HUES64 (cell line): ENCODE results near the gene SRGAP2C. TPM values are rescaled to one million over a fixed set of nuclear protein-coding genes. Genes with fewer than 3 reads are reported as not detected.
"Not testable (repeated sequence)": the region's sequence is repeated elsewhere in the genome, so short reads cannot be mapped to it uniquely, and the experiment has no call there.

ENCODE experiments used
- H3K27ac ChIP-seq: 2 replicates; pipeline ENCODE4 v1.7.0; 2013; ENCODE audit warnings: low read depth, low read length, inconsistent platforms
- H3K27me3 ChIP-seq: 2 replicates; pipeline ENCODE4 v1.6.1; 2013; ENCODE audit warnings: mild to moderate bottlenecking, low read length; ENCODE audit not compliant: insufficient read depth
- H3K36me3 ChIP-seq: 2 replicates; pipeline ENCODE4 v1.6.1; 2013; ENCODE audit warnings: mild to moderate bottlenecking, low read length; ENCODE audit not compliant: insufficient read depth
- H3K4me1 ChIP-seq: 2 replicates; pipeline ENCODE4 v1.6.1; 2013; ENCODE audit warnings: mild to moderate bottlenecking, low read length, moderate library complexity; ENCODE audit not compliant: insufficient read depth
- H3K4me3 ChIP-seq: 2 replicates; pipeline ENCODE4 v1.5.1; 2013; ENCODE audit warnings: mild to moderate bottlenecking, low read length, moderate library complexity
- H3K9ac ChIP-seq: 2 replicates; pipeline ENCODE4 v1.6.1; 2013; ENCODE audit warnings: mild to moderate bottlenecking, low read depth, low read length
- H3K9me3 ChIP-seq: 2 replicates; pipeline ENCODE4 v1.6.1; 2013; ENCODE audit warnings: low read depth, low read length; ENCODE audit not compliant: insufficient read depth
- WGBS: fragments of 150-250, 120-280 bp; methylation state at CpG from one replicate; pipeline ENCODE4 v1.1.7; 2013; ENCODE audit warnings: missing lambda C conversion rate; 5-methylcytosine and 5-hydroxymethylcytosine counted together
- polyA plus RNA-seq, 2 experiments: library from polyadenylated mRNA; stranded (reverse); fragments of 50-300 nt; gene quantifications; one replicate each; pipeline ENCODE4 v1.2.3, GENCODE V29; 2013

Gene SRGAP2C
- polyA plus RNA-seq (2013, experiment 1 of 2) = 6.7 TPM
- polyA plus RNA-seq (2013, experiment 2 of 2) = 10.4 TPM

DNA sequence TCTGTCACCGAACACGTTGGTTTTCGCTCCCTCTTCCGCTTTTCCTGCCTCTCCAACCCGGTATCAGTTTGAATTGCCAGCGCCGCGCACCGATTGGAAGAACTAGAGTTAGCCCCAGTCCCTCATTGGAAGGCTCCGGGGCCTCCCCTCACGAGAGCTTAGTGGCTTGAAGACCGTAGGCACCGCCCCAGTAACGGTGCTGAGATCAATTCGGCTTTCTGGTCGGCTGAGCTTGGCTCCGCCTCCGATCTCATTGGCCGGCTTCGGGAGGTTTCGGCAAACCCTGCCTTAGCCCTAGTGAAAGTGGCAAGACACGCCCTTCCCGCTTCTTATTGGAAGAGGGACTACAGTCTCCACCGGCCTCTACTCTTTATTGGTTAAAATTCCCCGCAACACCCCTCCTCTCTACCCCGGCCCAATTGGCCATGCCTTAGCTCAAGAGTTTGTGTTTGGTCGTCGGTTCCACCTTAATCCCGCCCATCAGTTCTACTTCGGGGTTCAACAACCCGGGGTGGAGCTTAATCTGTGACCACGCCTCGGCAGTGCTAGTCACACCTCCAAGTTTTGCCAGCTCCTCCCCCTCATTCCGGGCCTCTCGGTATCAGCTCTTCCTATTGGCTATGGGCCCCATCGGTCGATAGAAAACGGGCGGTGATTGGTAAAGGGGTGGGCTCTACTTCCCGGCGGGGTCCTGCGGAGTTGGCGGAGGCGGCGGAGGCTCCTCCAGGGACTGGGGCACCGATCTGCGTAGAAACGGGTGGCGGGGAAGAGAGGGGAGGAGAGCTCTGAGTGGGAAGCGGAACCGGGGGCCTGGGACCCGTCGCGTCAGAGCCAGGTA, at the start of gene SRGAP2C, which contains the start of gene FAM72B:
TSS of gene SRGAP2C (plus strand) at position 686 of the 838 bp plus-strand sequence. CDS start 2,472 bp downstream, outside the sequence.
TSS of gene FAM72B (minus strand) at position 51 of the 838 bp plus-strand sequence. CDS start 851 bp downstream, outside the sequence.
- H3K4me3 ChIP-seq = peak within 1 kb of the TSS; percentile 56
- H3K27ac ChIP-seq = peak within 1 kb of the TSS; percentile 64; the same call in 1 of the 2 replicates
- WGBS = 0% methylated on average over 31 of the region's 54 CpGs
- H3K9ac ChIP-seq, H3K36me3 ChIP-seq, H3K27me3 ChIP-seq, H3K9me3 ChIP-seq, H3K4me1 ChIP-seq: not testable (repeated sequence)

DNA sequence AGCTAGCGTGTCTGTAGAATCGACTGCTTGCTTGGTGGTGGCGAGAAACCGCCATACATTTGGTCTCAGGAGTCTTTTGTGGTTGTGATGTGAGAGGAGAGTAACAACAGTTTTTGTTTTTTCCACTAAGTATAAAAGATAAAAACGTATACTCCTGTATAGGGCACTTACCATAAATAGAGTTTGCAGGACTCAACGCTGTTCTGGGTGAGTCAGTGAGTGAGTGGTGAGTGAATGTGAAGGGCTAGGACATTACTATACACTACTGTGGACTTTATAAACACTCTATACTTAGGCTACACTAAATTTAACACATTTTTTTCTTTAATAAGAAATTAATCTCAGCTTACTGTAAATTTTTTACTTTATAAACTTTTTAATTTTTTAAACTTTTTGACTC, 44.4 kb upstream of the SRGAP2C start:
- H3K4me3 ChIP-seq, H3K27me3 ChIP-seq, H3K36me3 ChIP-seq, H3K27ac ChIP-seq, H3K9me3 ChIP-seq, H3K4me1 ChIP-seq, H3K9ac ChIP-seq: not testable (repeated sequence)
- no CpG with 5 or more reads among the region's 6 CpGs for WGBS

DNA sequence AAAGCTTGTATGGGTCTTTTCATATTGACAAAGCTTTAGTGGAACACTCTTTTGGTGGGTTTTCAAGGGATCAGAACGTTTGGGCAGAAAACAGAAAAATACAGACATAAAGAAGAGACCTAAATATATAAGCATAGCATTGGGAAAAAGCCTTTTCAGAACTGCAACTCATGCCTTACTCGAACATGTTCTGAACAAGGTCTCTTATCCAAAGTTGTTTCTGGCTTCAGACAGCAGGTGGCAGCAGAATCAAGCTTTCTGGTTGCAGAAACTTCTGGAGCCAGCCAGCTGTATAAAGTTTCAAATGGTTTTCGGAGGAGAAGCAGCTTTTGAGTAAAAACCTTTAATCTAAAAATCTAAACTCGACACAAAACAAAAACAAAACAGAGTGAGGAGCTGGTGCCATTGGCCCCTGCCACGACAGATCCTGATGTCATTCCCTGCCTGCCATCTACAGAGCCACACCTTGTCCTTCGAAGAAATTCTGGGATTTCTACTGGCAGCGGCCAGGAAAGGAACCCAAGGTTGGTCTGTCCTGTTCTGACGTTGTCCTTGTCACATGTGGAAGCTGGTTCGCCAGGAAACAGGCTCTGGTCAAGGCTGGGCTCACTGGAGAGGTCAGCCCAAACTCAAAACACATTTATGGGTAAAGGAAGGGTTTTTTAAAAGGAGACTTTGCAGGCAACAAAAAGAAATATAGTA, 36.1 kb upstream of the SRGAP2C start:
- not testable (repeated sequence) for H3K36me3 ChIP-seq, H3K4me1 ChIP-seq, H3K4me3 ChIP-seq, H3K27ac ChIP-seq, H3K9ac ChIP-seq, H3K9me3 ChIP-seq, H3K27me3 ChIP-seq
- WGBS = no CpG with 5 or more reads among the region's 9 CpGs

DNA sequence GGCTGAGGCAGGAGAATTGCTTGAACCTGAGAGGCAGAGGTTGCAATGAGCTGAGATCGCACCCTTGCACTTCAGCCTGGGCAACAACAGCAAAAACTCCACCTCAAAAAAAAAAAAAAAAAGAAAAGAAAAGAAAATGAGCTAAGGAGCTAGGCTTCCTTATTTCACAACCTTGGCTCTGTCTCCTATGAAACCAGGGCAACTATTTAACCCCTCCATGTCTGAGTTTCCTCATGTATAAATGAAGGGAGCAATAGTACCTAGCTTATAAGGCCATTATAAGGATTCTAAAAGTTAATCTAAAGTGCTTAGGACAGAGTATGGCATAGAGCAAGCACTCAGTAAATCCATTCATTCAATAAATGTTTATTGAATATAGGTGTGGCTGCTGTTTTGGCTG, 33.5 kb upstream of the SRGAP2C start:
- H3K27me3 ChIP-seq, H3K9me3 ChIP-seq, H3K27ac ChIP-seq, H3K4me3 ChIP-seq, H3K9ac ChIP-seq, H3K36me3 ChIP-seq, H3K4me1 ChIP-seq: not testable (repeated sequence)
- no CpG with 5 or more reads among the region's 1 CpG for WGBS

DNA sequence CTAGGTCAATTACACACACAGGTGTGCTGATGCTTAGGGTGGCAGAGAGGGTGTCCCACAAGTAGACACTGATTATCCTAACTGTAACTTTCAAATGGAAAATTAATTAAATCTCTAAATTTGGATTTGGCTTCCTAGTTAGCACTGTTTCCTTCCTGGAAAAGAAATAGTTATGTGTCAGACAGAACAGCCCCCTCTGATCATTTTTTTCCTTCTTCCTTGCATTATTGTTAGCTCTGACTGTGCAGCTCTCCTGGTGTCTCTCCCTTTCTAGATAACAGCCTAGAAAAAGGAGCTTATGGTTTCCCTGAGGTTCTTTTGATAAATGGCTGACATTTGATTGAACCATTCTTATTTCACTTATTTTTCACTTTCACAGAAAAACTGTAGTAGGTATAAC, 32.0 kb upstream of the SRGAP2C start:
- H3K4me3 ChIP-seq, H3K9me3 ChIP-seq, H3K4me1 ChIP-seq, H3K27ac ChIP-seq, H3K9ac ChIP-seq, H3K36me3 ChIP-seq, H3K27me3 ChIP-seq: not testable (repeated sequence)

DNA sequence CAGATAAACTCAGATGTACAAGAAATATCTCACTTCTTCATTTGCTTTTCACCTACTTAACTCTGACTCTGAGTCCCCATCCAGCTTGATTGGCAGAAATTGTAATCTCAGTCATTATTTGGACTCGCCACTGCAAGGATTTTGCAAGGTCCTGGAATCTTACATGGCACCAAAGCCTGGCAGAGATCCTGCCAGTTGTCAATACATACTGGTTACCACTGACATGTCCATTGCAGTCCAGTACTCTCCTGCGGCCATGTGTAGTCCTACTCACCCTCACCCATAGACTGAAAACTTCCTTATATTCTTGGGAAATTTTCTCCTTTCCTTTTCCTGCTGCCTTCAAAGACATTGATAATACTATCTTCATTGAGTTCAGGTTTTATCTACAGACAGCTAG, 30.0 kb upstream of the SRGAP2C start:
- 95% methylated on average over 1 of the region's 2 CpGs for WGBS
- H3K4me1 ChIP-seq, H3K27me3 ChIP-seq, H3K27ac ChIP-seq, H3K36me3 ChIP-seq, H3K9me3 ChIP-seq, H3K9ac ChIP-seq, H3K4me3 ChIP-seq: not testable (repeated sequence)

DNA sequence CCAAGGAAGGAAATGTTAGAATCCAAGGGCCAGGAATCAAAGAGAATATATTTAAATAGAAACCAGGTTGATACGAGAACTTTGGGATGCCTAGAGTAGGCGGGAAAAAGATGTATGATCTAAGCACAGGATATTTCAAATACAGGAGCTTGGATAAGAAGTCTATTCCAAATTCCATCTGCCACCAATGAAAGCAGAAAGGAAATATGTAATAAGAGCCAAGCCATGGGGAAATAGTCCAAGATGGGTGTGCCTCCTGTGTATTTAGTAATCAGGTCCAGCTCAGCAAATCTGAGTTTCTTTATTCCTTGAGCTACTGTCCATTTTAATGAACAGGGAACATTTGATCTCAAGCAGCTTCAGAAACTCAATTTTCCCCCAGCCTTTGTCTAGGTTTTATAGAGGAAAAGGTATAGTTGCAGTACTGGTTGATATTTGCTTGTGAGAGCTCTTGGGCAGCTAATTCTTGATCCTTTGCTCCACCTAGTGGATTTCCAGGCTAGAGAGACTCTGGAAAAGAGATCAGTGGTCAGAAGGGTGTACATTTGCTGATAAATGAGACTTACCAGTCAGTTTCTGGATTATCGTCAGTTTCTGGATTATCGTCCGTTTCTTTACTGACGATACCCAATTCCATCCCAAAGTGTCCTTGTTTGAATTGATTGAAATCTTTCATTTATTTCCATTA, 29.0 kb upstream of the SRGAP2C start:
- 92% methylated on average over 5 of the region's 6 CpGs for WGBS
- H3K36me3 ChIP-seq, H3K27ac ChIP-seq, H3K9ac ChIP-seq, H3K9me3 ChIP-seq, H3K4me3 ChIP-seq, H3K4me1 ChIP-seq, H3K27me3 ChIP-seq: not testable (repeated sequence)

DNA sequence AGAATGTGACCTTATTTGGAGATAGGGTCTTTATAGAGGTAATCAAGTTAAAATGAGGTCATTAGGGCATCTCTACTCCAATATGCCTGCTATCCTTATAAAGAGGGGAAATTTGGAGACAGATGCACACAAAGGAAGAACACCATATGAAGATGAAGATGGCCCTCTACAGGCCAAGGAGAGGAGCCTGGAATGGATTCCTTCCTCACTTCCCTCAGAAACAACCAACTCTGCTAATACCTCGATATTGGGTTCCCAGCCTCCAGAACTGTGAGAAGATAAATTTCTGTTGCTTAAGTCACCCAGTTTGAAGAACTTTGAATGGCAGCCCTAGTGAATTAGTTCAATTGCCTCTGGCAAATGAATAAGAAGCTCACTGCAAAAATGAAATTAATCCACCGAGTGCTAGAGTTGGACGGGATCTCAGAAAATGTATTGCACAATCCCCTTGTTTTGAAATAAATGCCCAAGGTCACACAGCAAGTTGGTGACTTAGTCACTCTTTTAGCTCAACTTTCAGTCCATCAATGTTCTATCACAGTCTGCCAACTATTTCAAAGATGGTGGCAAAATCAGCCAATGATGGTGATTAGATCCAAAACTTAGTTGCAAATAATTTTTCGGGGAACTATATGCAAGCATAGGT, 27.7 kb upstream of the SRGAP2C start:
- not testable (repeated sequence) for H3K4me1 ChIP-seq, H3K9ac ChIP-seq, H3K27ac ChIP-seq, H3K27me3 ChIP-seq, H3K4me3 ChIP-seq, H3K9me3 ChIP-seq, H3K36me3 ChIP-seq
- no CpG with 5 or more reads among the region's 4 CpGs for WGBS

DNA sequence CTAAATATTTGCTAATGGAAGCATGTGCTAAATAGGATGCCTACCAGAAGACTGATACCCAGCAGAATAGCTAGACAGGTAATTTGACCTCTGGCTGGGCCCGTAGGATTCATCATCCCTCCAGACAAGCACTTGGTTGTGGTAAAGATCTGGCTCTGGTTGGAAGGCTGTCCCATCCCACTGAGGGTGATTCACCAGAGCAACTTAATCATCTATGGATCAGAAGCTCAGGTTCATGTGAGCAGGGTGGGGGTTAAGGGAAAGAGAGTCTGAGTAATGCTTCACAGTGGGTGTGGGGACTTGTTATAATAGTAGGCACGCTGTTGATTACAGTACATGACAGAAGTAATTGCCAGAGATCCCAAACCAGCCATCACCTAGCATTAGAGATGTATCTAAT, 27.2 kb upstream of the SRGAP2C start:
- not testable (repeated sequence) for H3K4me3 ChIP-seq, H3K27ac ChIP-seq, H3K4me1 ChIP-seq, H3K27me3 ChIP-seq, H3K9me3 ChIP-seq, H3K9ac ChIP-seq, H3K36me3 ChIP-seq
- WGBS = no CpG with 5 or more reads among the region's 2 CpGs

DNA sequence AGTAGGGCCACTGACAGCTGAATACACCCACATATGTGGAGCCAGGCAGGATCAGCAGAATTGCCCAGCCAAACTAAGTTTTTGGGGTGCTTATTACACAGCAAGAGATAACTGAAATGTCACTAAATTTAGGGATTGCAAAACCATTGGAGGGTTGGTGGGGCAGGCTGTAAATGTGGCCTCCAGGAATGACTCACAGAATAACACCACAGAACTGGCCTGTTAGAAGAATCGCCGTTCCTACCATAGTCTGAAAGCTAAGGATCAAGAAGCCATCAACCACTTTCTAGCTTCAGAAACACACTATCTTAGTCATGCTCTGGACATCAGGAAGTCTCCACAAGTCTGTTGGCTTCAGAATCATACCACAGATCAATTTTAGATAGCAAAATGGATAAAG, 24.7 kb upstream of the SRGAP2C start:
- not testable (repeated sequence) for H3K27ac ChIP-seq, H3K36me3 ChIP-seq, H3K9me3 ChIP-seq, H3K9ac ChIP-seq, H3K27me3 ChIP-seq, H3K4me1 ChIP-seq, H3K4me3 ChIP-seq
- WGBS = no CpG with 5 or more reads among the region's 2 CpGs
